Epithelial cell of prostate (primary cell): ENCODE results near the gene PDE4B.

Experiments used
- DNase-seq: peaks from one replicate; pipeline ENCODE4 v3.0.0-alpha.2; 2011; ENCODE audit warnings: low read depth, low spot score
- H3K27ac ChIP-seq: fragments of 450-650 bp; 2 replicates; pipeline ENCODE4 v1.5.1; 2017; ENCODE audit warnings: mild to moderate bottlenecking

PDE4B gene

DNA sequence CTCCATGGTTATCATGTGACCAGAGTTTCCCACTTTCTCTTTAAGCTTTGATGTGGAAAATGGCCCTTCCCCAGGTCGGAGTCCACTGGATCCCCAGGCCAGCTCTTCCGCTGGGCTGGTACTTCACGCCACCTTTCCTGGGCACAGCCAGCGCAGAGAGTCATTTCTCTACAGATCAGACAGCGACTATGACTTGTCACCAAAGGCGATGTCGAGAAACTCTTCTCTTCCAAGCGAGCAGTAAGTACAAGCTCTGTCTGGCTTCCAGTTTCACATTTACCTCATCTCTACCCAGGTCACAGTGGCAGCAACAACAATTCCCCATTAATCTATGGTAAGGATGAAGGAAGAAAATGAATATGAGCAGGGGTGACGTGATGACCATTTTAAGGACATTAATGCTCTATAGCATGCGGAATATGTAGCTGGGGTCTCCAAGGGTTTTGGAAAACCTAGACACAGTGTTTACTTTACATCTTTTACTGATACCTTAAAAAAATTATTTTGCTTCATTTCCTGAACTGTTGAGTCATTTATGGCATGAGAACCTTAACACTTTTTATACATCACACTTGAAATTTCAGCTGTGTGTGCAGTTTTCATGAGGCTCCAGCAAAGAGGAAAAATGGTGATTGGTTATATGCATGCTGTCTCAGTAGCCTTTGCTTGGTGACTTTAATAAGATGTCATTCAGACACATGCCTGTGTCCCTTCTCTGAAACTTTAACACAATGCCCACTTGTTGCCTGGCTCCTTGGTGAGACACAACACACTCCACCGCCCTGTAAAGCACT is 454.9 kb downstream of the PDE4B start:
- H3K27ac ChIP-seq: no peak overlapping the region
- DNase-seq: no peak

DNA sequence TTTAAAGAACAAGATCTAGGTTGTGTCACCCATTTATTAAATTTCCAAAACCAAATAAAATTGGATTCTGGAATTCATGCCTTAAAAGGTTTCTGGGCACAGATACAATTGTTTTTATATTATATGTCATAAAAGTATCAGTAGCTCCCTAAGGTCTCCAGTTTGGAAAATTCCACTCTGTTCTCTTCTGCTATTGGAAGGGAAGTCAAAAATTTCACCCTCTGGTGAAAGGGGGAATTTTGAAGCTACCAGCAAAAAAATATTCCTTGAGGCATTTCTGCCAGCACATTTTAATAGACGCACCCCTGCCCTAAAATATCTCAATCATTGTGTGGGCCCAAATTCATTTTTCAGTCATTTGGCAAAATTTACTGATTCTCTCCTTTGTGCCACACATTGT is 455.6 kb downstream of the PDE4B start:
- no peak for DNase-seq
- no peak overlapping the region for H3K27ac ChIP-seq

DNA sequence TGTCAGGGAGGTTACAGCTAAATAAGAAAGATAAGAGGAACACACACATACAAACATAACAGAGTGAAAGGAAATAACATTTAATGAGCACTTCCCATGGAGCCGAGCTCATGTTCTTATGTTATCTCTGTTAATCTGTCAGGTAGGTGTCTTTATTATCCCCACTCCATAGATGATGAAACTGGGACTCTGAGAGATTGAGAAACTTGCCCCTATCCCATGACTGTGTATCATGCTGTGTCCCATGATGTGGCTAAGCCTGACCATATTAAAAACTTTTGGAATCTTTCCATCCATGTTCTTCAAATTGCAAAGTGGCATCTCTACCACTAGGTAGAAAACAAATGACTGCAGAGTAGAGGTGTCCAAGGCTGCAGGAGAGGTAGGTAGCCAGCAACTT is 456.1 kb downstream of the PDE4B start:
- no peak for DNase-seq

GRCh38 chr1:66250075-66250474 is 457.4 kb downstream of the PDE4B start:
- DNase-seq: no peak
- H3K27ac ChIP-seq: no peak overlapping the region

More for the DNA sequence above, 456.1 kb downstream of the PDE4B start:
- H3K27ac ChIP-seq: no peak overlapping the region

DNA sequence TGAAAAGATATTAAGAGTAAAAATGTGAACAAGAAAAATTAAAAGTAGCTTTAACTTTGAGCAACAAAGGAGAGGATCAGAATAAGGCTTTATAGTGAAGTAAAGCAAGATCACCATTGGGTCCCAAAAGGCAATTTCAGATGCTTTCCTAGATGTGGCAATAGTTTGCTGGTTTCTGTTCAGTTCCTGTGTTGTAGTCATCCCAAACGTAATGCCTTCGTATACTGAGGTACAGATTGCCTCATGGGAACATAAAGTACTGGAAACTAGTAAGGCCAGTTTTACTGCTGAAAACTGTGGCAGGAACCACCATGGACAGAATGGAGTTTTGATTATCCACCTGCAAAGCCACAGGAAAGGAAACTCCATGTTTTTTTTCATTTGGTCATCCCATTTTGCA is 457.8 kb downstream of the PDE4B start:
- DNase-seq: no peak
- no peak overlapping the region for H3K27ac ChIP-seq

- no peak for DNase-seq
- H3K27ac ChIP-seq: no peak overlapping the region
These were observed 458.9 kb downstream of the PDE4B start for GRCh38 chr1:66251546-66251945.

- no peak for DNase-seq
- no peak overlapping the region for H3K27ac ChIP-seq
These were observed 460.7 kb downstream of the PDE4B start for GRCh38 chr1:66253330-66253921.

DNA sequence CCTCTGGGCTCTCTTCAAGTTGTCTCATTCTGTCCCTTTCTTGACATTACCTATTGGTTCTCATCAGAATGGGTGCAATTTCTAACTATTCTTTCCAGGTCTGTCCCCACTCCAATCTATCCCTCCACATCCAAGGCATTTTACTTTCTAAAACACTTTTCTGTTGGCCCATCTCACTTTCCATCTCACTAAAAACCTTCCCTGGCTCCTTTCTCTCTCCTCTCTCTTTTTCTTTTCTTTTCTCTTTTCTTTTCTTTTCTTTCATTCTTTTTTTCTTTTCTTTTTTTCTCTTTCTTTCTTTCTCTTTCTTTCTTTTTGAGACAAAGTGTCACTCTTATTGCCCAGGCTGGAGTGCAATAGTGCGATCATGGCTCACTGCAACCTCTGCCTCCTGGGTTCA is 462.1 kb downstream of the PDE4B start:
- no peak for DNase-seq
- H3K27ac ChIP-seq: no peak overlapping the region

- no peak overlapping the region for H3K27ac ChIP-seq
- no peak for DNase-seq
These were observed 464.2 kb downstream of the PDE4B start for GRCh38 chr1:66256629-66257572.

DNA sequence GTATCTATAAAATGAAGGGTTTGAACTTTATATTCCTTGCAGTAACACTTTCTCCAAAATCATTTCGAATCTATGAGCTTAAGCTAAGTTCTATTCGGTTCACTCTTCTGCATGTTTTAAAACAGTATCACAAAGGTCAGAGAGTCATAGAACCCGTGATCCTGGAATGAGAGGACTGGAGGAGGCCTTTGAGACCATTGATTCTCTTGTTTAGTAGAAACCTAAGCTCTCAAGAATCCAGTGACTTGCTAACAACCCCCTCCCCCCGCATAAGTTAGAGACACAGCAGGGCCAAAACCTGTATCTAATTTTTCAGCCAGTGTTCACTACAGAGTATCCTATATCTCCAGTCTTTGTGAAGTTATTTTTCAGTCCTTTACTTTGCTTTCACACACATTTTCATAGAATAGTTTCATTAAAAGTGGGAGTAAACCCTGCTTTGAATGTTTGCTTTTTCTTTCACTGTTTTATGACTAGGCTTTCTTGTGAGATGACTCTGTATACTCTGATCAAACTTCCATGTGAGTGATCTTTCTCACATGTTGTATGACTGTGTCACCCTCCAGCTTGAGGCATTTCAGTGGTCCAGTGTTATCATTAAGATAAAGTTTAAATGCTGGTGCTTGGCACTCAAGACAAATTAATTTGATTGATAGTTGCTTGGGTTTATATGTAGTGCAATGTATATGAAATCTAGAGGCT is 465.9 kb downstream of the PDE4B start:
- H3K27ac ChIP-seq: no peak overlapping the region
- DNase-seq: no peak

DNA sequence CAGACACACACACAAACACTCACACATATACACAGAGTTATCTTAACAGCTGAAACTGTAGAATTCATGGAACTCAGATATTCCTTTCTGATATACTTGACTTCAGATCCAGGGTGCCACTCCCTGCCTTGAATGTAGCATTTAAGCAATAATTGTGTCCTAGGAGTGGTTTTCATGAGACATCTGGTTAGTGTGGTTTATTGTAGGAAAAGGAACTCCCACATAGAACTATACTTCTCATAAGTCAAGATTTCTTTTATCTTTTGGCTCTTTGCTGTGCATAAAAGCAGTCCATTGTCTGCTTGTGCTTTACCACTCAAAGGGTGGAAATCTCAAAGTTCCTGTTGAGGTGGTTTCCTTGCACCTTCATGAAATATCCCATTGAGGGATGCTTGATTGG is 468.7 kb downstream of the PDE4B start:
- DNase-seq: no peak
- H3K27ac ChIP-seq: peak overlapping the region; percentile 39

GRCh38 chr1:66262208-66262963 is 469.7 kb downstream of the PDE4B start:
- peak overlapping the region; percentile 39 for H3K27ac ChIP-seq
- peak; percentile 73 for DNase-seq

GRCh38 chr1:66265268-66265667 is 472.6 kb downstream of the PDE4B start:
- no peak for DNase-seq
- H3K27ac ChIP-seq: no peak overlapping the region

GRCh38 chr1:66265796-66266195 is 473.1 kb downstream of the PDE4B start:
- no peak for DNase-seq
- no peak overlapping the region for H3K27ac ChIP-seq

DNA sequence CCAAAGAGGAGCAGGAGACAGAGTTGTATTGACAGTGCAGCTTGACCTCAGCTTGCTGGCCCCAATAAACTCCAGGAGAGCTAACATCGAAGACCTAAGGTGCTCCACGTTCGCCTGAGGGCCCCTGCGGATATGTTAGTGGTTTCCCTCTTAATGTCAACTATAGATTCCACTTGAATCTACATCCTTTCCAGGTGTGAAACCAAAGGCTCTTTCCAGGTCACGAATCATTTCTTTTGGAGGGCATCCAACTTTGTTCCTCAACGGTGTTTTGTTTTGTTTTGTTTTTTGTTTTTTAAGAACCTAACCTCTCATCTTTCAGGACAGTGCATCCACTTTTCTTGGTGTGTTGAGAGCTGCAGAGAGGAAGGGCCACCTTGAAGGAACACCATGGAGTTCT is 473.7 kb downstream of the PDE4B start:
- no peak for DNase-seq
- peak overlapping the region; percentile 10 for H3K27ac ChIP-seq

- no peak for DNase-seq
- peak overlapping the region; percentile 10 for H3K27ac ChIP-seq
These were observed 474.1 kb downstream of the PDE4B start for GRCh38 chr1:66266756-66267155.

DNA sequence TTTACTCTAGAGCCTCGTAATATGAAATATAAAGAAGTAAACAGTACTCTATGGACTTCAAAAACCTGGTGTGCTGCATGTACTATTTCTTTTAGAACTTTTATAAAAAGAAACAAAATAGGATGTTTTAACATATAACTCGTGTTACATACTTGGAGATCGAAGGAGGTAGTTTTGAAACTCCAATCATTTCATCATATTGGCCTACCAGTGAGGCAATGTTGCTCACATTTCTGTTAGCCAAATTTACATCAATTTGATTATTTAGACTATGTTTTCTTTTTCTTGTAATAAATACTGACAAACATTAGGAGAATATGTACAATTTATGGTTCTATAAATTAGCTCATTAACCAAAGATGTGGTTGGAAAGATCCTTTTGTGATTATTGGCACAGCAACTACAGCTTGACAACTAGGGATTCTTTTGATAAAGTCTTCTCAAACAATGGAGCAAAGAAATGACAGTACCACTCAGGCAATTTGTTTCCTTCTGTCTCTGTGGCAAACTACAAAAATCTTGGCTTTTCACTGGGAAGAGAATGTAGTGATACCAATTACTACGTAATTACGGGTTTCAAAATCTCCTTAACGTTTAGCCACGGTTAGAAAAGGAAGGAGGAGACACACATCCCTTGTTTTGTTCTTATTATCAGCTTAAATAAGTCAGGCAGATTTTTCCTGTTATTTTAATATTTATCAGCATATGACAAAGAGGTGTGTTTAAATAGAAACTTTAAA is 474.7 kb downstream of the PDE4B start:
- H3K27ac ChIP-seq: peak overlapping the region; percentile 10
- no peak for DNase-seq

DNA sequence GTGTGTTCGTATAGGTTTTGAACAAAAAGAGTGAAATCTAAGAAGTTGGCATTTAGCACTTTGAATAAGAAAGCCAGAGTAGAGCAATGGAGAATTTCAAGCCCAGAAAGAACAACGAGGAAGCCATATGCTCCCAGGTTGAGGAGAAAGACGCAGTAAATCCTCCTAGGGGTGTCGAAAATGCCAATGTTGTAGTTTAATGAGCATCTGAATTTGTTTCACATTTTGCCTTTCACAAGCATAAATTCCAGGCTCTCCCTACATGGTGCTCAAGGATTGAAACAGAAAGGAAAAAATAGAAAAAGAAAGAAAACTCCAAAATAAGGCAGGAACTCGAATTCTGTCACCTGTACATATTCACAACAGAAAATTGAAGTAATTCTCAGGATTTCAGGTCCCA is 476.5 kb downstream of the PDE4B start:
- no peak for DNase-seq
- H3K27ac ChIP-seq: no peak overlapping the region
